ENCODE data around the gene TLR2.
"Not testable (repeated sequence)": the region's sequence is repeated elsewhere in the genome, so short reads cannot be mapped to it uniquely, and the experiment has no call there.

Gene TLR2

GRCh38 chr4:153661215-153661822, 22.8 kb upstream of the TLR2 start:
- no peak for DNase-seq

GRCh38 chr4:153661908-153662307, 22.2 kb upstream of the TLR2 start:
- no peak for DNase-seq

- no peak for DNase-seq
Measured at GRCh38 chr4:153663667-153664066, 20.4 kb upstream of the TLR2 start.

DNA sequence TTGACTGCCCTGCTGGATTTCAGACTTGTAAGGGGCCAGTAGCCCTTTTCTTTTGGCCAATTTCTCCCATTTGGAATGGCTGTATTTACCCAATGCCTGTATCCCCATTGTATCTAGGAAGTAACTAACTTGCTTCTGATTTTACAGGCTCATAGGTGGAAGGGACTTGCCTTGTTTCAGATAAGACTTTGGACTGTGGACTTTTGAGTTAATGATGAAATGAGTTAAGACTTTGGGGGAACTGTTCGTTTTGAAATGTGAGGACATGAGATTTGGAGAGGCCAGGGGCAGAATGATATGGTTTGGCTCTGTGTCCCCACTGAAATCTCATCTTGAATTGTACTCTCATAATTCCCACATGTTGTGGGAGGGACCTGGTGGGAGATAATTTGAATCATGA, 17.6 kb upstream of the TLR2 start:
- not testable (repeated sequence) for DNase-seq

- no peak for DNase-seq
Measured at GRCh38 chr4:153668647-153669046, 15.4 kb upstream of the TLR2 start.

DNA sequence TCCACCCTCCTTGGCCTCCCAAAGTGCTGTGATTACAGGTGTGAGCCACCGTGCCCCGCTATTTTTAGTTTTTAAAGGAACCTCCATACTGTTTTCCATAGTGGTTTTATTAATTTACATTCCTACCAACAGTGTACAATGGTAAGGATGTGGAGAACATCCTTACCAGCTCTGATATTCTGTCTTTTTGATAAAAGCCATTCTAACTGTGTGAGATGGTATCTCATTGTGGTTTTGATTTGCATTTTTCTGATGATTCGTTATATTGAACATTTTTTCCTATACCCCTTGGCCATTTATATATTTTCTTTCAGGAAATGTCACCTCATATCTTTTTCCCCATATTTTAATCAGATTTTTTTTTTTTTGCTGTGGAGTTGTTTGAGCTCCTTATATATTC, 14.2 kb upstream of the TLR2 start:
- no peak for DNase-seq

GRCh38 chr4:153676486-153676885, 7.6 kb upstream of the TLR2 start:
- no peak for DNase-seq

DNA sequence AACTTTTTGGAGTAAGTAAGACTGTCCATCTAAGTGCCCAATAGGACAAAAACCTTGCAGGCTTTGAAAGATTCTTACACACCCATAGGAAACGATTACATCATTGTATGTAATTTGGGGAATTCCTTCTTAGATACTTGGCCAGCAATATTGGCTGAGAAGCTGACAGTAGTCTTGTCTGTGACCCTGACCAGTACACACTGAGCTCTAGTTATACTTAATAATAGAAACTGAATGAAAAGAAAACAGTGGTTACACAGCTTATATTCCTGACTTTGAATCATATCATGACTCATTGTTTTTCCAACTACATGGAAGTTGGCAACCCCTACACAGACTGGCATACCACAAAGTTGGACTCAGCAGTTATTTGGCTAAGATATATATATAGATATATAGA, 7.1 kb upstream of the TLR2 start:
- DNase-seq, result no peak

- DNase-seq, result no peak
Measured at GRCh38 chr4:153679486-153679885, 4.6 kb upstream of the TLR2 start.

GRCh38 chr4:153683763-153684181, 308 bp upstream of the TLR2 start:
- DNase-seq, result no peak

DNA sequence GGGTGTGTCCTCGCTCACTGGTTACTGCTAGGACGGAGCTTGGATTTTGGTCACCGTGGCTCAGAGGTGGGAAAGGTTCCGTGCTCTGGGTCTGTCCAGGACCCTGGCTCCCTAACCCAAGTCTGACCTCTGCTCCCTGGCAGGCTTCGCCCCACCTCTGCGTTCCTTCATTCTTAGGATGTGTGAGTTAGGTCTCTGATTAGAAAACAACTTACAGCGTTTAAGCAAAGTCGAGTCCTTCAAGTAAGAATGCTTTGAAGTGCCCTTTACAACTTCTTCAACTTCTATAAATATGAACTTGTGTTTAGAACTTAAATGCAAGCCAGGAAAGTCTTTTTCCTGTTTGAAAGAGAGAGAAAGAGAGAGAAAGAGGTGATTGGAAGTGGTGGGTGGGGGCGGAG, 891 bp downstream of the TLR2 start:
- DNase-seq, result peak; percentile 27

DNA sequence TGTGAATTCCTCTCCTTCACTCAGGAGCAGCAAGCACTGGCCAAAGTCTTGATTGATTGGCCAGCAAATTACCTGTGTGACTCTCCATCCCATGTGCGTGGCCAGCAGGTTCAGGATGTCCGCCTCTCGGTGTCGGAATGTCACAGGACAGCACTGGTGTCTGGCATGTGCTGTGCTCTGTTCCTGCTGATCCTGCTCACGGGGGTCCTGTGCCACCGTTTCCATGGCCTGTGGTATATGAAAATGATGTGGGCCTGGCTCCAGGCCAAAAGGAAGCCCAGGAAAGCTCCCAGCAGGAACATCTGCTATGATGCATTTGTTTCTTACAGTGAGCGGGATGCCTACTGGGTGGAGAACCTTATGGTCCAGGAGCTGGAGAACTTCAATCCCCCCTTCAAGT, 20.4 kb downstream of the TLR2 start:
- DNase-seq, result no peak

DNA sequence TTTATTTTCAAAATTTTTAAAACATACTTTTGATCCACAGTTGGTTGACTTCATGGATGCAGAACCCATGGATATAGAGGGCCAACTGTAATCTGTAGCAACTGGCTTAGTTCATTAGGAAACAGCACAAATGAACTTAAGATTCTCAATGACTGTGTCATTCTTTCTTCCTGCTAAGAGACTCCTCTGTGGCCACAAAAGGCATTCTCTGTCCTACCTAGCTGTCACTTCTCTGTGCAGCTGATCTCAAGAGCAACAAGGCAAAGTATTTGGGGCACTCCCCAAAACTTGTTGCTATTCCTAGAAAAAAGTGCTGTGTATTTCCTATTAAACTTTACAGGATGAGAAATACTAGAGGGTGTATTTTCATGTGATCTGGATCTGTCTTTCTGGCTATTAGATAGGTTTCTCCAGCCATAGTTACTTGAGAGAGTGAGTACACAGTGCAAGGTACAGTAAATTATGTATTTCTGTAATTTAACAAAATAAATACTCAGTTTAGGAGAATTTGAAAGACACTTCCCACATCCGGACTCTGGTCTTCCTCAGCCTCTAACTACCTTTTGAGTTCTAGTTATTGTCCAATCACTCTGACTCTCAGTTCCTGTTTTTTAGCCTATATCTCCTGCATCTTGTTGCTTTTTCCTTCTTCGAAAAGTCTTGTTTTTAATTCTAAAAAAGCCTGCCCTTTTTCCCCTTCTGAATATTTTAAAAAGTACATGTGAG, 21.8 kb downstream of the TLR2 start:
- no peak for DNase-seq

GRCh38 chr4:153706519-153706918, 22.4 kb downstream of the TLR2 start:
- no peak for DNase-seq

GRCh38 chr4:153710681-153711080, 26.6 kb downstream of the TLR2 start:
- DNase-seq, result no peak

DNA sequence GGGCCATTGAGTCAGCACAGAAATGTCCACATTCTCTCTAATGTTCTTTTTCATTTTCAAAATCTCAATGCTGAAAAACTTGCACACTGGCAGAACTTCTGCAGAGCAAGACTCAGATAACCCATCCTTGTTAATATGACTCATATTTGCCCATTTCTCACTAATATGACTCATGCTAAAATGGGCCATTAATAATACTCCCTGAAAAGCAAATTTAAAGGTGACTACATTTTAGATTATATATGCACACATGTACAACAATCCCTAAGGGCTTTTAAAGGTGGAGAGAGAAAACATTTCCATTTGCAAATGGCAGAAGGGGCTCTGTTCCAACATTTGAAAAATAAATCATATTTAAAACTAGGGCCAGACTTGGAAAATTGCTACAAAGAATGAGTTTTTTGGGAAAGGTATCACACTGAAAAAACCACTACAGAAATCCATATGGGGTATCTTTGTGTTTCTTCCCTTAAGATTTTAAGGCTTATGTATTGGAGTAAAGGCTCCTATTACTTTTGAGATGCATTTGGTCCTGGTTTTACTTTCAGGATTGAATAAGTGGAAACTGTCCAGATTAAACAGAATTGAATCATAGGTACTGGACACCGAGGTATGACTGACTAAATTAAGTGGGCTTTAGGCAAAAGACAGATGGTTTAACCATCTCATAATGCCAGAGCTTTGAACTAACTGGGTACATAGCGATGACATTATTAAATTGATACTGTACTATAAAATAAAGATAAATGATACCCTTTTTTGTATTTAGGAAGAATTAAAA, 30.0 kb downstream of the TLR2 start:
- no peak for DNase-seq

- DNase-seq, result no peak
Measured at GRCh38 chr4:153722036-153722435, 38.0 kb downstream of the TLR2 start.

- DNase-seq, result no peak
Measured at GRCh38 chr4:153724606-153725005, 40.5 kb downstream of the TLR2 start.

- no peak for DNase-seq
Measured at GRCh38 chr4:153725136-153725830, 41.2 kb downstream of the TLR2 start.

- no peak for DNase-seq
Measured at GRCh38 chr4:153725831-153726154, 41.7 kb downstream of the TLR2 start.

GRCh38 chr4:153728151-153728550, 44.1 kb downstream of the TLR2 start:
- DNase-seq, result no peak

DNA sequence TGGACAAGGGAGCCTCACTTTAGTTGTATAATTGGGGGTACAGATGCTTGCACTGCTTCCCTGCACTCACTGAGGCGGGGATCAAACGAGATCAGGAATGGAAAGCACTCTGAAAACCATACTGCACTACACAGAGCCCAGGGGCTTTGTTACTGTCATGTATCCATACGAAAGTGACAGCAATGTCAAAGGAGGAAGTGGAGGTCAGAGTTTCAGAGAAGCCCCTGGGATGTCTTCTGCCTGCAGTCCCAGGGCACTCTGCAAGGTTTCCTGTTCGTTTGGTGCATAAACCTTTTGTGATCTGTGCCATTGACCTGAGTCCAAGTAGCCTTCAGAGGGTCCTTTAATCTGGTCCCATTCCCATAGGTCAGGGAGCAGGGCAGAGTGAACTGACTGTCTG, 44.6 kb downstream of the TLR2 start:
- no peak for DNase-seq

- DNase-seq, result no peak
Measured at GRCh38 chr4:153729895-153730294, 45.8 kb downstream of the TLR2 start.

DNA sequence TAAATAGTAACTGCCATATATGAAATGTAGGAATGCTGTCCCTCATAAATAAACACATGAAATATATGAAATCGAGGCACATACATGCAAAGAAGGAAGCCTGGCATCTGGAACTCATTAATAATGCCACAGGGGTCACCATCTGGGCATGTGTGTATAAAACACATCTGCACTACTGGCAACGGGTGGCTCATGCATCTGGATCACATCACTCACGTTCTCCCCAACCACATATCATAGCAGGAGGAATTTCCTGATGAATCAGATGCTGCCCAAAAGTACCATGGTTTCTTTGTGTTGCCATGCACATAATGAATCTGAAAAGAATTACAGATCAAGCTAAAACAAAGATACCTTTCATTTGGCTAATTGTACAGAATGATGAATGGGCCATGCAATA, 47.2 kb downstream of the TLR2 start:
- no peak for DNase-seq
